BLaER1 treated with 17β-estradiol and CSF1 and Interleukin-3, amounts not matched to agents 10 nM and 100 nM (cell line): ENCODE data around the gene DOK6.

ENCODE experiments used
- H3K27ac ChIP-seq, 11 experiments: shearing (Covaris generic); formaldehyde crosslinking; 2 replicates each; pipeline ENCODE4 v1.8.1; 2022
- H3K27me3 ChIP-seq, 11 experiments: shearing (Covaris generic); formaldehyde crosslinking; 2 replicates each; pipeline ENCODE4 v1.8.1; 2022
- H3K36me3 ChIP-seq, 11 experiments: shearing (Covaris generic); formaldehyde crosslinking; 2 replicates each; pipeline ENCODE4 v1.8.1; 2022
- H3K4me1 ChIP-seq, 10 experiments: shearing (Covaris generic); formaldehyde crosslinking; 2 replicates each; pipeline ENCODE4 v1.8.1; 2022
- H3K4me2 ChIP-seq, 11 experiments: shearing (Covaris generic); formaldehyde crosslinking; 2 replicates each; pipeline ENCODE4 v1.8.1; 2022
- H3K4me3 ChIP-seq, 10 experiments: shearing (Covaris generic); formaldehyde crosslinking; 2 replicates each; pipeline ENCODE4 v1.8.1; 2022
- H3K9ac ChIP-seq, 11 experiments: shearing (Covaris generic); formaldehyde crosslinking; 2 replicates each; pipeline ENCODE4 v1.8.1; 2022
- H3K9me3 ChIP-seq, 11 experiments: shearing (Covaris generic); formaldehyde crosslinking; replicated peaks in 1 of 11; 2 replicates each; pipeline ENCODE4 v1.8.1; 2022
- H4K20me1 ChIP-seq, 11 experiments: shearing (Covaris generic); formaldehyde crosslinking; 2 replicates each; pipeline ENCODE4 v1.8.1; 2022
- Cebpa-rat ChIP-seq, 11 experiments: shearing (Covaris generic); IDR thresholded peaks; 2 replicates each; pipeline ENCODE4 v1.8.1; 2022

The DOK6 gene

GRCh38 chr18:69725855-69726508 is 325.3 kb downstream of the DOK6 start:
- H3K27ac ChIP-seq, result no peak overlapping the region

DNA sequence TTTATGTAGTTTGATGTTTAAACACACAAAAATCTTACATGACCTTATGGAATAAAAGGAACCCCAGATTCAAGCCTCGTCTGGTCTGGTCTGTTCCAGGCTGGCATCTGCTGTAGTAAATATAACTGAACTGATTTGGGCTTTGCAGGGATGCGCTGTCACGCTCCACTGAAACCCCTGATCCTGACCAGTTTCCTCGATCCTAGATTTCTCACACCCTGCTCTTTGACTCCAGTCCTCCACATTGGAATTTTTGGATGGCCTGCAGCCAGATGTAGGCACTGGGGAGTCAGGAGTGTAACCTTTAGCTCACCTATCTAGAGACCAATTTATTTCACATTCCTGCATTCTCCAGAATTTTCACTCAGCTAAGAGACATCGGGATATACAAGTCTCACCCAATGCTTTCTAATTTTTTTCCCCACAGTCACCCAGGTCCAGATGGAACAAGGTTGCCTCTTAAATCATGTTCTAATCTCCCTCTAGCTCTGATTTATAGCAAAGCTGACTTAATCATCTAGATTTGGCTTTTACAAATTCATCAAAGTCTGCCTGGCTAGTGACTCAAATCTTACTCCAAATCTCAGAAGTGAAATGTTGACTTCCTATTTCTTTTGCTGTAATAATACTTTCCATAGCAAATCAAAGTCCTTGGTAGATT is 327.4 kb downstream of the DOK6 start:
- no peak overlapping the region for H3K27ac ChIP-seq
- H3K9me3 ChIP-seq, result no peaks in the 10 kb centered on the region
- no peaks in the 10 kb centered on the region for H3K27me3 ChIP-seq
- no peak overlapping the region for H3K4me3 ChIP-seq
- H3K9ac ChIP-seq, result no peak overlapping the region
- no peak for TF ChIP-seq Cebpa-rat (IDR thresholded peaks at IDR 0.05)
- H4K20me1 ChIP-seq, result no peaks in the 10 kb centered on the region
- H3K36me3 ChIP-seq, result no peaks in the 10 kb centered on the region
- H3K4me2 ChIP-seq, result no peak overlapping the region
- no peaks in the 10 kb centered on the region for H3K4me1 ChIP-seq

More at GRCh38 chr18:69725855-69726508, 325.3 kb downstream of the DOK6 start:
- no peaks in the 10 kb centered on the region for H3K36me3 ChIP-seq
- no peaks in the 10 kb centered on the region for H3K9me3 ChIP-seq
- H3K4me3 ChIP-seq, result no peak overlapping the region
- no peaks in the 10 kb centered on the region for H3K27me3 ChIP-seq
- H4K20me1 ChIP-seq, result no peaks in the 10 kb centered on the region
- TF ChIP-seq Cebpa-rat (IDR thresholded peaks at IDR 0.05), result no peak
- H3K4me1 ChIP-seq, result no peaks in the 10 kb centered on the region
- no peak overlapping the region for H3K9ac ChIP-seq
- H3K4me2 ChIP-seq, result no peak overlapping the region

DNA sequence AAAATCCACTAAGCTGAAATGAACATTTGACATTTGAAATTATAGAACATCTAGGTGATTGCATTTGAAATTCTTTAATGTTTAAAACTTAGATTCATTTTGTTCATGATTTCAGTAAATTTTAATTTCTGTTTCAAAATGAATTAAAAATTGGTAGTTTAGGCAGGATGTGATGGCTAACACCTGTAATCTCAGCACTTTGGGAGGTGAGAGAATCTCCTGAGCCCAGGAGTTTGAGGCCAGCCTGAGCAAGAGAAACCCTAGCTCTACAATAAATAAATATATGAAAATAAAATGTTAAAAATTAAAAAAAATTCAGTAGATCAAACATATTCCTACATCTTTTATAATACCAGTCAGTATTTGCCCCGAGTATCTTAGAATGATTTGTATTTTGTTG is 330.0 kb downstream of the DOK6 start:
- no peaks in the 10 kb centered on the region for H3K36me3 ChIP-seq
- H3K4me1 ChIP-seq, result no peaks in the 10 kb centered on the region
- H3K27ac ChIP-seq, result no peak overlapping the region
- no peak for TF ChIP-seq Cebpa-rat (IDR thresholded peaks at IDR 0.05)
- no peak overlapping the region for H3K4me3 ChIP-seq
- no peak overlapping the region for H3K4me2 ChIP-seq
- H4K20me1 ChIP-seq, result no peaks in the 10 kb centered on the region
- no peaks in the 10 kb centered on the region for H3K27me3 ChIP-seq
- H3K9me3 ChIP-seq, result peaks cover 0 to 5% (median 0%) of the 10 kb centered on the region in 11 experiments; a peak in 1 of 22 replicates
- no peak overlapping the region for H3K9ac ChIP-seq

GRCh38 chr18:69734536-69734935 is 333.8 kb downstream of the DOK6 start:
- Histone ChIP-seq H3K9me3 (peaks cover 0 to 5% (median 0%) of the 10 kb centered on the region in 11 experiments; a peak in 1 of 22 replicates), H3K27me3 (no peaks in the 10 kb centered on the region), H3K4me3 (no peak overlapping the region), H3K4me1 (no peaks in the 10 kb centered on the region), H3K27ac (no peak overlapping the region), H3K36me3 (no peaks in the 10 kb centered on the region), H3K9ac (no peak overlapping the region), H4K20me1 (no peaks in the 10 kb centered on the region), H3K4me2 (no peak overlapping the region)
- no peak for TF ChIP-seq Cebpa-rat (IDR thresholded peaks at IDR 0.05)

DNA sequence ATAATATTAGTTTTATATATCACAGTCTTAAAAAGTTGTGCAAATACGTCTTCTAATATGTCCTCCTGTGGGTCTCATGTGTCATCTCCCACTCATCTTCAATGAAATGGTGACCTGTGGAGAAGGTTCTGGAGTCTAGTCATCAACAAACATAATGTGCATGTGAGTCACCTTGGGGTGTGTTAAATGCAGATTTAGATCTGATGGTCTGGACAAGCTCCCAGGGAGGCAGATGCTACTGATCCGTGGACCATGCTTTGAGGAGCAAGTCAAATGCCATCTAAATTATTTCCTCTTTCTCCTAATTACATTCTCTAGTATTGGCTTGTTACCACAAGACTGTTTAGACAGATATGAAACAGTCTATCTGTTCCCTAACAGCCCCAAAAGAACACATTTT is 336.0 kb downstream of the DOK6 start:
- no peaks in the 10 kb centered on the region for H4K20me1 ChIP-seq
- peaks cover 0 to 5% (median 0%) of the 10 kb centered on the region in 11 experiments; a peak in 1 of 22 replicates for H3K9me3 ChIP-seq
- no peak overlapping the region for H3K4me2 ChIP-seq
- H3K9ac ChIP-seq, result no peak overlapping the region
- no peaks in the 10 kb centered on the region for H3K36me3 ChIP-seq
- no peak overlapping the region for H3K4me3 ChIP-seq
- no peak overlapping the region for H3K27ac ChIP-seq
- no peaks in the 10 kb centered on the region for H3K27me3 ChIP-seq
- no peak for TF ChIP-seq Cebpa-rat (IDR thresholded peaks at IDR 0.05)
- H3K4me1 ChIP-seq, result no peaks in the 10 kb centered on the region

- no peak for TF ChIP-seq Cebpa-rat (IDR thresholded peaks at IDR 0.05)
- peaks cover 0 to 5% (median 0%) of the 10 kb centered on the region in 11 experiments; a peak in 1 of 22 replicates for H3K9me3 ChIP-seq
- no peaks in the 10 kb centered on the region for H3K27me3 ChIP-seq
- no peaks in the 10 kb centered on the region for H3K4me1 ChIP-seq
- no peaks in the 10 kb centered on the region for H3K36me3 ChIP-seq
- no peak overlapping the region for H3K4me2 ChIP-seq
- H3K4me3 ChIP-seq, result no peak overlapping the region
- no peak overlapping the region for H3K27ac ChIP-seq
- no peak overlapping the region for H3K9ac ChIP-seq
- H4K20me1 ChIP-seq, result no peaks in the 10 kb centered on the region
Observed at GRCh38 chr18:69737851-69738250, 337.2 kb downstream of the DOK6 start.

DNA sequence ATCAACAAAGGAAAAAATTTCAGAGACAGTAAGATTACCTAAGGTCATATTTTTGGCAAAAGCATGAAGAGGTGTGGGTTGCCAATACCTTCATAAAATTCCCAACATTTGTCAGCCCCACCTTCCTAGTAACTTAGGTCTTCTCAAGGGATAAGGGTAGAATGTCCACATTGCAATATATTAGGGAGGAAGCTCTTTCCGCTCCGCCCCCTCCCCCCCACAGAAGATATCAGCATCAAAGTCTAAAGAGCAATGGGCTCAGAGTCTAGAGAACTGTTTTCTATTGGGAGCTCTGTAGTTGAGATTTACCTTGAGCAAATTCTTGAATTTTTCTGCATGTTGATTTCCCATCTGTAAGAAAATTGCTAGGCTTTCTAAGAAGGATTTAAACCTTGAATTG is 346.7 kb downstream of the DOK6 start:
- H3K4me2 ChIP-seq, result no peak overlapping the region

DNA sequence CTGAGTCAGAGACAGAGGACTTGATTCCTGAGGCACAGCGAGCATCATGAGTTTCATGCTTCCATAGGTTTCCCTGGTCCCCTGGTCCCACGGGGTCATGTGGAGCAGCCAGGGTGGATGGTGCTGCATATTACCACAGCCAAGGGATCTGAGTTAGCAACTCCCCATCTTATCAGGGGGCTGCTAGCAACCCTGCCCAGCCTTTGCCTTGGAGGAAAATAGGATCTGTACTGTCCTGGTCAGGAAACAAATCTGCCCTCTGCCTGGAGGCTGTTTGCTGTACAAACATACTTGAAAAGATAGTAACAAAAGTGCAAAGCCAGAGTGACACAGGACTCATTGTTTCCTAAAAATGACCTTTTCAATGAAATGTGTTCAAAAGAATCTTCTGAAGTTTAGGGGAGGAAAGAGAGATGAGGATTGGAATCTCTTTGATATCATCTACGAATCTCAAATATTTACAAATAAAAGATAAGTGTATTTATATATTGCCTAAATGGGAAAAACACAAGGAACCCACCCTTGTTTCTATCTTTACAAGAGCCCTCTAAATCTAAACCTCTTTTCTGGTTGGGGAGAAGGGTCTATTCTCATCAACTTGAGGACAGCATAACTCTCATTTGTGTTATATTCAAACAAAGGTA is 352.2 kb downstream of the DOK6 start:
- H3K36me3 ChIP-seq, result no peaks in the 10 kb centered on the region
- H3K4me1 ChIP-seq, result no peaks in the 10 kb centered on the region
- no peaks in the 10 kb centered on the region for H4K20me1 ChIP-seq
- H3K27me3 ChIP-seq, result no peaks in the 10 kb centered on the region
- H3K4me2 ChIP-seq, result no peak overlapping the region
- TF ChIP-seq Cebpa-rat (IDR thresholded peaks at IDR 0.05), result no peak
- H3K27ac ChIP-seq, result no peak overlapping the region
- H3K4me3 ChIP-seq, result no peak overlapping the region
- H3K9me3 ChIP-seq, result peaks cover 0 to 15% (median 7%) of the 10 kb centered on the region in 11 experiments; a peak in 9 of 22 replicates
- H3K9ac ChIP-seq, result no peak overlapping the region

More for the DNA sequence above, 346.7 kb downstream of the DOK6 start:
- Histone ChIP-seq H3K4me3 (no peak overlapping the region), H3K36me3 (no peaks in the 10 kb centered on the region), H3K9ac (no peak overlapping the region), H3K4me1 (0 out of 20 replicates have a peak, but pooled peaks cover 0 to 5% (median 0%) of the 10 kb centered on the region in 10 experiments), H3K27me3 (no peaks in the 10 kb centered on the region), H3K9me3 (peaks cover 0 to 10% (median 6%) of the 10 kb centered on the region in 11 experiments; a peak in 7 of 22 replicates), H3K27ac (no peak overlapping the region), H4K20me1 (no peaks in the 10 kb centered on the region)
- TF ChIP-seq Cebpa-rat (IDR thresholded peaks at IDR 0.05), result no peak

- H3K4me2 ChIP-seq, result no peak overlapping the region
- no peak for TF ChIP-seq Cebpa-rat (IDR thresholded peaks at IDR 0.05)
- peaks cover 0 to 15% (median 7%) of the 10 kb centered on the region in 11 experiments; a peak in 9 of 22 replicates for H3K9me3 ChIP-seq
- no peak overlapping the region for H3K9ac ChIP-seq
- no peaks in the 10 kb centered on the region for H3K36me3 ChIP-seq
- H3K4me1 ChIP-seq, result no peaks in the 10 kb centered on the region
- no peaks in the 10 kb centered on the region for H4K20me1 ChIP-seq
- no peaks in the 10 kb centered on the region for H3K27me3 ChIP-seq
- no peak overlapping the region for H3K27ac ChIP-seq
- no peak overlapping the region for H3K4me3 ChIP-seq
Observed at GRCh38 chr18:69754108-69754507, 353.4 kb downstream of the DOK6 start.
